EH (cell line): Measurements from ENCODE around the gene PTPN14.
"Not testable (repeated sequence)": the region's sequence is repeated elsewhere in the genome, so short reads cannot be mapped to it uniquely, and the experiment has no call there.

ENCODE experiments used
- DNase-seq: peaks from one replicate; pipeline ENCODE4 v3.0.0-alpha.2; 2015; ENCODE audit warnings: low read depth

Gene PTPN14

DNA sequence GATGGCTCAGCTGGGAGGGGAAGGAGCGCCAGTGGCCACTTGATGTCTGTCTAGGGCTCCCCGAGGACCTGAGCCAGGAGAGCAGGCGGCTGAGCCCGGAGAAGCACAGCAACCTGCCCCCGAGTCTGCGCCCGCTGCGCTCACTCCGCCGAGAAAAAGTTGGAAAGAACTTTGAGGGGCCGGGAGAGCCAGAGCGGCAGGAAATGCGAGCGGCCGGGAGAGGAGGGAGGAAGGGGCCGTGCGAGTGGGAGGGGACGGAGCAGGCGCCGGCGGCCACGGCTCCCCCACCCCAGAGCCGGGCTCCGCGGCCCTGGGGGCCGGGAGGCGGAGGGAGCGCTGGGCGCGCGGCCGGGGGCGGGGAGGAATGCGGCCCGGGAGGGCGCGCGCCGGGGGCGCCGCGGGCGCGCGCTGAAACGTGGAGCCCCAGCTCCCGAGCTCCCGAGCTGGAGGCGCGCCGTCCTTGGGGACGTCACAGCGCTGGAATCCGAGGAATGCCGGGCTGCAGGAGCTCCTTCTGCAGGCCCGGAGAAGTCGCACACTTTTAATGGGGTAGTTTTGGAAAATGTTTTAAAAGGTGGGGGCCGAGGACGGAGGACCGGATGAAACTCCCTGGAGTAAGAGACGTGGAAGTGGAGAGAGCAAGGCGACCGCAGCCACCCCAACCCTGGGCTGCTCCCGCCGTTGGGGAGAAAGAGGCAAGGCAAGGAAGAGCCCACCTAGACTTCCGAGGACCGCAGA lies at the start of gene PTPN14:
Gene PTPN14, minus strand, starts transcription at position 167 of the 738 bp plus-strand sequence. CDS start 86,799 bp downstream, outside the sequence.
- peak; percentile 97 for DNase-seq

DNA sequence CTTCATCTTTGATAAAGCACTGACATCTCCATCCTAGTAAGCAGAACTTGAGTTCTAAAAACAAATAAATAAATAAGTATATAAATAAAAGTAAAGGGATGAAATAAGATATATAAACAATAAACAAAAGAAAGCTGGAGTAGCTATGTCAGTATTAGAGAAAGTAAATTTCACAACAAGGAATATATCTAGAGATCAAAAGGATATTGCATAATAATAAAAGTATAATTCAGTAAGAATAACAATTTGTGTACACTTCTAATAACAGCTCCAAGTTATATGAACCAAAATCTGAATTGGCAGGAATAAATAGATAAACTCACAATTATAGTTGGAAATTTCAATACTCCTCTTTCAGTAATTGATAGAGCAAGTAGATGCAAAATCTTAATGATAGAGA lies 41.8 kb upstream of the PTPN14 start:
- no peak for DNase-seq

DNA sequence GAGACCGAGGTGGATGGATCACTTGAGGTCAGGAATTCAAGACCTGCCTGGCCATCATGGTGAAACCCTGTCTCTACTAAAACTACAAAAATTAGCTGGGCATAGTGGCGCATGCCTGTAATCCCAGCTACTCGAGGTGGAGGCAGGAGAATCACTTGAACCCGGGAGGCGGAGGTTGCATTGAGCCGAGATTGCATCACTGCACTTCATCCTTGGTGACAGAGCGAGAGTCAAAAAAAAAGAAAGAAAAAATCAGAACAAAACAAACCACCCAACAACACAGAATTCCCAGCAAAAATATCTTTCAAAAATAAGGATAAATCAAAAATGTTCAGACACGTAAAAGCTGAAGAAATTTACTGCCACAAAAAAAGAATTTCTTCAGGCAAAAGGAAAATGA lies 40.5 kb upstream of the PTPN14 start:
- not testable (repeated sequence) for DNase-seq

DNA sequence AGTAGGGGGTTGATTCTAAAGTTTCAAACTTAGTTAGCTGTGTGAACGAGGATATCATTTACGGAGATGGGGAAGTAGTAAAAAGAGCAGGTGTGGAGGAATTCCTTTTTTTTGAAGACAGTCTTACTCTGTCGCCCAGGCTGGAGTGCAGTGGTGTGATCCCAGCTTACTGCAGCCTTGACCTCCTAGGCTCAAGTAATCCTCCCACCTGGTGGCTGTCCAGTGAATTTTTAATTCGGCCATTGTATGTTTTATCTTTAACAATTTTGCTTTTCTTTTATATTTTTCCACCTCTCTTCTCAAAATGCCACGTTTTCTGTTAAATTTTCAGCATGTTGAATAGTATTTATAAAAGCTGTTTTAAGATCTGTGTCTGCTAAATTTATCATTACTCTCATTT lies 39.3 kb upstream of the PTPN14 start:
- DNase-seq = no peak

- DNase-seq = no peak
These were observed 37.7 kb upstream of the PTPN14 start for GRCh38 chr1:214588963-214589597.

DNA sequence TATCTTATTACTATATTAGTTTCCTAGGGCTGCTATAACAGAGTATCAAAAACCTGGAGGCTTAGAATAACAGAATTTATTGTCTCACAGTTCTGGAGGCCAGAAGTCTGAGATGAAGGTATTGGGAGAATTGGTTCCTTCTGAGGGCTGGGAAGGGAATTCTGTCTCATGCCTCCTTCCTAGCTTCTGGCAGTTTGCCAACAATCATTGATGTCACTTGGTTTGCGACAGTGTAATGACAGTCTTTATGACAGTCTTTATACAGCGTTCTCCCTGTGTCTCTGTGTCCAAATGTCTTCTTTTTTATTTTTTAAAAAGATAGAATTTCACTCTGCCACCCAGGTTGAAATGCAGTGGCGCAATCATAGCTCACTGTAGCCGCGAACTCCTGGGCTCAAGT lies 35.8 kb upstream of the PTPN14 start:
- DNase-seq = no peak

DNA sequence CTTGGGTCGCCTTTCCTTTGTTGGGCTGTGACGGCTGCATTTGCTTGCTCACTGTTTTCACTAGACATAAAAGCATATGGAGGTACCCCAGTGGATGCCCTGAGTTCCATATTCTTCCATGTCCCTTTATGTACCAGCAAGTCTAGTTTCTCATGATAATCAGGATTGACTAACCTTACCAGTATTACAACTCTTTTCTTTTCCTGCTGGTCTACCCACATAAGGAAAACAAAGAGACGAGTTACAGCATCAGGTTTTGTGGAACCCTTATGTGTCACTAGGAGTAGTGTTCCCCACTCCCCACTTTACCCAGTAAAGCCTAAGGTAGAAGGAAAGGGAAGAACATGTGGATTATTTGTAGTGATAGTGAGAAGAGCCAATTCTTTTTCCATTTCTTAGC lies 35.2 kb upstream of the PTPN14 start:
- no peak for DNase-seq

GRCh38 chr1:214584805-214585766 lies 33.7 kb upstream of the PTPN14 start:
- peak; percentile 76 for DNase-seq

DNA sequence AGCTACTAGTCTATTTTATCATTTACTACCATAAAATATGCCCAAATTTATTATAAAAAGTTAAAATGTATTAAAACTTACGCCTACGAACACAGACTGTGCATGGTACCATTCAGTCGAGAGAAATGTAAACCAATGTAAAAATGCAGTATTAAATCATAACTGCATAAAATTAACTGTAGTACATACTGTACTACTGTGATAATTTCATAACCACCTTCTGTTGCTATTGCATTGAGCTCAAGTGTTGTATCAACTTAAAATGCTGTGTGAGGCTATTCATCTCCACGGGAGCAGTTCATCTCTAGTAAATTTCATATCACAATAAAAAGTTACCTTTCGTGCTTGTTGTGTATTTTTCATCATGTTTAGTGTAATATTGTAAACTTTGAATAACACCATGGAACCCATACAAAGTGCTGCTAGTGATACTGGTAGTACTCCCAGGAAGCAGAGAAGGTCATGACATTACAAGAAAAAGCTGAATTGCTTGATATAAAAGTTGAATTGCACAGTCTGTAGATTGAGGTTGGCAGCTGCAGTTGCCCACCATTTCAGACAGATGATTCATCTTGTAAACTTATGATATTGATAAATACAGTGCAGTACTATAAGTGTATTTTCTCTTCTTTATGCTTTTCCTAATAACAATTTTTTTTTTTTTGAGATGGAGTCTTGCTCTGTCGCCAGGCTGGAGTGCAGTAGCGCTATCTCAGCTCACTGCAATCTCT lies 32.6 kb upstream of the PTPN14 start:
- DNase-seq = peak; percentile 31

GRCh38 chr1:214583113-214583512 lies 31.7 kb upstream of the PTPN14 start:
- DNase-seq = no peak

GRCh38 chr1:214582289-214582891 lies 31.0 kb upstream of the PTPN14 start:
- no peak for DNase-seq

GRCh38 chr1:214581785-214582184 lies 30.4 kb upstream of the PTPN14 start:
- DNase-seq = peak; percentile 88

GRCh38 chr1:214579183-214579582 lies 27.8 kb upstream of the PTPN14 start:
- DNase-seq = no peak

DNA sequence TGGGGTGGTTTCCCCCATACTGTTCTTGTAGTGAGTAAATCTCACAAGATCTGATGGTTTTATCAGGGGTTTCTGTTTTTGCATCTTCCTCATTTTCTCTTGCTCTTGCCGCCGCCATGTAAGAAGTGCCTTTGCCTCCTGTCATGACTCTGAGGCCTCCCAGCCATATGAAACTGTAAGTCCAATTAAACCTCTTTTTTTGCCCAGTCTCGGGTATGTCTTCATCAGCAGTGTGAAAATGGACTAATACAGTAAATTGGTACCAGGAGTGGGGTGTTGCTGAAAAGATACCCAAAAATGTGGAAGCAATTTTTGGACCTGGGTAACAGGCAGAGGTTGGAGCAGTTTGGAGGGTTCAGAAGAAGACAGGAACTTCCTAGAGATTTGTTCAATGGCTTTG lies 24.7 kb upstream of the PTPN14 start:
- not testable (repeated sequence) for DNase-seq

DNA sequence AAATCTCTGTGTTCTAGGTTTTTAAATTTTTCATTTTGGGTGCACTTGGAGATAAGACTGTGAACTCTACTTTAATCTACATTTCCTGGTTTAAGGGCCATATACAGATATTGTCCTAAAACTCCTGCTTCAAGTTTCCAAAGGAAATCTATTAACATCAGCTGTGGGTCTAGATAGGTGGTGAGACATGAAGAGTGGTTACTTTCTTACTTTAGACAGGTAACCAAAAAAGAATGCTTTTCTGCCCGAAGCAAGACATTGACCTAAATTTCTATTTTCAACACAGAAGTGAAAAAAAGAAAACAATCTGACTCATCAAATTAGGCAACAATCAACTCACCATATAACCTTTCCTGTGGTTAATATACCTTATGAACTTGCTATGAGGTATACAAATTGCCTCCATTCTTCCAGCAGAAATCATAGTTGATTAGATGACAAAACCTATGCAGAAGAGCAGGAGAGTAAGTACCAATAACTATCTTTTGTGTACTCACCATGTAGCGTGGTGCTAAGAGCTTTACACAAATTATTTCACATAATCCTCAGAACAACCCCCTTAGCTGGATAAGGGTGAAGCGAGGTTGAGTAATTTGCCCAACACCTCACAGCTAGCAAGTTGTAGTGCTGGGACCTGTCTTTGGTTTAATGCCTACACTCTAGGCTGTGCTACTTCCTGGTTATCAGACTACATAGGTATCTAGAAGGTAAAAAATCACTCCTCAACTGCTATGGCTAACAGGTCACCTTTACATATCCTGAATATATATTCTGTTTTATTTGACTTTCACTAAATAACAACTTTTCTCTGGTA lies 23.4 kb upstream of the PTPN14 start:
- DNase-seq = no peak

GRCh38 chr1:214573386-214574318 lies 22.2 kb upstream of the PTPN14 start:
- peak; percentile 28 for DNase-seq

- DNase-seq = no peak
These were observed 19.9 kb upstream of the PTPN14 start for GRCh38 chr1:214571281-214571680.

- peak; percentile 76 for DNase-seq
These were observed 19.0 kb upstream of the PTPN14 start for GRCh38 chr1:214570442-214570841.

GRCh38 chr1:214569357-214570004 lies 18.1 kb upstream of the PTPN14 start:
- DNase-seq = peak; percentile 71
